Progenitor cell of endocrine pancreas (in vitro differentiated cells): Measurements from ENCODE around the gene TAX1BP1. TPM values are rescaled to one million over a fixed set of nuclear protein-coding genes. Genes with fewer than 3 reads are reported as not detected.

ENCODE experiments used
- DNase-seq: peaks from one replicate; pipeline ENCODE4 v3.0.0; 2021; ENCODE audit warnings: low spot score; ENCODE audit not compliant: unreplicated experiment
- H3K27ac Mint-ChIP-seq: 2 replicates; pipeline ENCODE4 v1.8.0; 2021; ENCODE audit warnings: mild to moderate bottlenecking, moderate library complexity, mixed read lengths
- H3K27me3 Mint-ChIP-seq: 2 replicates; pipeline ENCODE4 v1.8.0; 2021; ENCODE audit warnings: mixed read lengths
- H3K36me3 Mint-ChIP-seq: 2 replicates; pipeline ENCODE4 v1.8.0; 2022; ENCODE audit warnings: mixed read lengths; ENCODE audit not compliant: insufficient read depth
- H3K4me1 Mint-ChIP-seq: 2 replicates; pipeline ENCODE4 v1.8.0; 2021; ENCODE audit warnings: low read depth, mixed read lengths
- H3K4me3 Mint-ChIP-seq: 2 replicates; pipeline ENCODE4 v1.8.0; 2021; ENCODE audit warnings: low read depth, mild to moderate bottlenecking, moderate library complexity, mixed read lengths
- H3K9me3 Mint-ChIP-seq: 2 replicates; pipeline ENCODE4 v1.8.0; 2021; ENCODE audit warnings: low read depth, mixed read lengths
- total RNA-seq: library from RNA; stranded (reverse); gene quantifications from 2 replicates; pipeline ENCODE4 v1.2.1, GENCODE V29; 2021
- TF ChIP-seq, protein P1 (sequence below): fragments of 200-600 bp; sonication (generic); IDR thresholded peaks from one replicate; pipeline ENCODE4 v1.5.0; 2021; ENCODE audit warnings: antibody characterized with exemption, mild to moderate bottlenecking; ENCODE audit not compliant: unreplicated experiment

TAX1BP1 gene
- total RNA-seq, 1 donor from 2014 or later = 101 TPM

DNA sequence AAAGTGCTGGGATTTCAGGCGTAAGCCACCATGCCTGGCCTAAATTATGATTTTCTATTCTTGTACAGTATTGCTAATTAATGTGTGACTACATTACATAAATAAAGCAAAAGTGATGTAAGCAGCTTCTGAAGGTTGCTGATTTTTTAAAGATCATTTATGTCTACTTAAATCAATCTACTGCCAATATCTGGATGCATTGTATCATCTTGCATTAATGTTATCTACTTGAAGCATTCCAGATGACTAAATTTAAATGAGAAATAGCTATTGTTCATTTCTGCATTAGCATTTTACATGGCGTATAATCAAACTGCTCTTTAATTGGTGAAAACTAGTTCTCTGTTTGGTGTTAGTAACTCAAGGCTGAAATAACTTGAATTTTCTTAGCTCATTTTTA is 40.2 kb upstream of the TAX1BP1 start:
- TF ChIP-seq, protein P1, sequence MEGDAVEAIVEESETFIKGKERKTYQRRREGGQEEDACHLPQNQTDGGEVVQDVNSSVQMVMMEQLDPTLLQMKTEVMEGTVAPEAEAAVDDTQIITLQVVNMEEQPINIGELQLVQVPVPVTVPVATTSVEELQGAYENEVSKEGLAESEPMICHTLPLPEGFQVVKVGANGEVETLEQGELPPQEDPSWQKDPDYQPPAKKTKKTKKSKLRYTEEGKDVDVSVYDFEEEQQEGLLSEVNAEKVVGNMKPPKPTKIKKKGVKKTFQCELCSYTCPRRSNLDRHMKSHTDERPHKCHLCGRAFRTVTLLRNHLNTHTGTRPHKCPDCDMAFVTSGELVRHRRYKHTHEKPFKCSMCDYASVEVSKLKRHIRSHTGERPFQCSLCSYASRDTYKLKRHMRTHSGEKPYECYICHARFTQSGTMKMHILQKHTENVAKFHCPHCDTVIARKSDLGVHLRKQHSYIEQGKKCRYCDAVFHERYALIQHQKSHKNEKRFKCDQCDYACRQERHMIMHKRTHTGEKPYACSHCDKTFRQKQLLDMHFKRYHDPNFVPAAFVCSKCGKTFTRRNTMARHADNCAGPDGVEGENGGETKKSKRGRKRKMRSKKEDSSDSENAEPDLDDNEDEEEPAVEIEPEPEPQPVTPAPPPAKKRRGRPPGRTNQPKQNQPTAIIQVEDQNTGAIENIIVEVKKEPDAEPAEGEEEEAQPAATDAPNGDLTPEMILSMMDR = no peak
- Mint-ChIP-seq H3K4me3 (no peak overlapping the region), H3K27ac (no peak overlapping the region), H3K27me3 (peaks cover 6% of the 10 kb centered on the region), H3K9me3 (no peaks in the 10 kb centered on the region), H3K36me3 (no peaks in the 10 kb centered on the region), H3K4me1 (peaks cover 6% of the 10 kb centered on the region)
- no peak for DNase-seq

DNA sequence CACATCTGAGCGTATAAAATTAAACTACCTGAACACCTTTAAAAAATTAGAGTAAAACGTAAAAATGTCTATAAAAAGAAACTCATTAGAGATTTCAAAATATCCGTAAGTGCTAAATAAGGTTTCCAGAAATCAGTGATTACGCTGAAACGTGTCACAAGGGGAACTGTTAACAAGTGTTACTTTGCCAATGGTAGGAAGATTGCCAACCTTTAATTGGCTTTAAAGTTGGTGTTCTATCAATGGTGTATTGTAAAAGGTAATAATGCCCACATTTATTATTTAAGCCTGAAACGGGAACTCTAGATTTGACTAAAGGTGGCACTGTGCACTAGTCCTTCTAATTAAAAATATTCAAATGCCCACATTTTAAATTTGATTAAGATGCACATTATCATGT is 39.5 kb upstream of the TAX1BP1 start:
- peaks cover 4% of the 10 kb centered on the region for H3K4me1 Mint-ChIP-seq
- no peak overlapping the region for H3K4me3 Mint-ChIP-seq
- peaks cover 9% of the 10 kb centered on the region for H3K27me3 Mint-ChIP-seq
- H3K27ac Mint-ChIP-seq = no peak overlapping the region
- no peak for DNase-seq
- H3K36me3 Mint-ChIP-seq = no peaks in the 10 kb centered on the region
- no peaks in the 10 kb centered on the region for H3K9me3 Mint-ChIP-seq
- TF ChIP-seq, protein P1 = no peak

DNA sequence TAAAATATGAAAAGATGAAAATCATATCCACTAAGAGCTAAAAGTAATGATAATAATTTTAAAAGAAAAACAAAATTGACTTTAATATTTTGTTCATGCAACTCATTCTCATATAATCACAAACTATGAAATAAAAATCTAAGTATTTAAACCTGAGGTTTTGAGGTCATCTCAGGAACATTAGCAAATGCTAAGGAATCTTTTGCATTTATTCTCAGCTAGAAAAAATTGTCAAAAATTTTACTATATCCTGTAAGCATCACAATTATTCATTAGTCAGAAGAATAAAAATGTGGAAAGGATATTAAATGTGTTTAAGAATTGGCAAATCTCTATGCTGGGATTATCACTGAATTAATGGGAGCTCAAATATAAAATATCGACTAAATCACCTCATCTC is 36.8 kb upstream of the TAX1BP1 start:
- H3K4me1 Mint-ChIP-seq = peaks cover 4% of the 10 kb centered on the region
- peaks cover 8% of the 10 kb centered on the region for H3K27me3 Mint-ChIP-seq
- H3K36me3 Mint-ChIP-seq = no peaks in the 10 kb centered on the region
- no peak overlapping the region for H3K4me3 Mint-ChIP-seq
- TF ChIP-seq, protein P1 = no peak
- no peak overlapping the region for H3K27ac Mint-ChIP-seq
- DNase-seq = no peak
- no peaks in the 10 kb centered on the region for H3K9me3 Mint-ChIP-seq

DNA sequence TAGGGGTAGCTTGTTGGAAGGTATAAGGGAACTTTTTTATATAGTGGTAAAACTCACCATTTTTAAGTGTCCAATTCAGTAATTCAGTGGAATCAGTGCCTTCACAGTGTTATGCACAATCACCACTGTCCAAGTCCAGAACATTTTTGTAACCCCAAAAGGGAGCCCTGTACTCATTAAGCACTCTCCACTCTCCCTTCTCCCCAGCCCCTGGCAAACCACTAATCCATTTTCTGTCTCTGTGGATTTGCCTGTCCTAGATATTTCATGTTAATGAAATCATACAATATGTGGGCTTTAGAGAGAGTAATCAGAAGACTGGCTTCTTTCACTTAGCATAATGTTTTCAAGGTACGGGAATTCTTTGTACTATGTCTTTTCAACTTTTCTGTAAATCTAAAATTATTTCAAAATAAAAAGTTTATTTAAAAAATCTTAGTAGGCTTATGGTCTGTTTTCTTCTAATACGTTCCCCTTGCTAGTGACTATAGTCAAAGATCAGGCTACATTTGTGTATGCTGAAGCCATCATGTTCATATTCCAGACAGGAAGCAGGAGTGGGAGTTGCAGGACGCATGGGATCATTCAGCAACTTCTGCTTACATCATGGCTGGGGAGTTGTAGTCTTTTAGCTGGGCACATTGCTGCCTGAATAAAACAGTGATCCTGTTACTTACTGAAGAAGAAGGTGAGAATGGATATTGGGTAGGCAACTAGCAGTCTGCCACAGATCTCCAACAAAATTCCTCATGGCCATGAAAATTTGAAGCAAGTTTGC is 35.4 kb upstream of the TAX1BP1 start:
- no peak overlapping the region for H3K4me3 Mint-ChIP-seq
- TF ChIP-seq, protein P1 = no peak
- H3K27me3 Mint-ChIP-seq = peaks cover 8% of the 10 kb centered on the region
- peaks cover 3% of the 10 kb centered on the region for H3K9me3 Mint-ChIP-seq
- H3K4me1 Mint-ChIP-seq = peaks cover 4% of the 10 kb centered on the region
- no peak overlapping the region for H3K27ac Mint-ChIP-seq
- no peaks in the 10 kb centered on the region for H3K36me3 Mint-ChIP-seq
- DNase-seq = no peak

DNA sequence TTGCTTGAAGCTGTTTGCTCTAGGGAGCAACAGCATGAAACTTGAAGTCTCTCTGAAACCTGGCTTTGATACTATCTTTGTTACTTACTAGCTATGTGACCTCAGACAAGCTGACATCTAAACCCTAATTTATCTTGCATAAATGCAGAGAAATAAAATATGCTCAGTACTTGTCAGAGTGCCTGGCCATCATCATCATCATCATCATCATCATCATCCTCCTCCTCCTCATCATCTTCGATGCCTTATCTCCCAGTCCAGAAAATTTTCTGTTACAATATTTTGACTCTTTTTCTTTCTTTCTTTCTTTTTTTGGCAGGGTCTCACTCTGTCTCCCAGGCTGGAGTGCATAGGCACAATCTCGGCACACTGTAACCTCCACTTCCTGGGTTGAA is 34.8 kb upstream of the TAX1BP1 start:
- peaks cover 4% of the 10 kb centered on the region for H3K4me1 Mint-ChIP-seq
- TF ChIP-seq, protein P1 = no peak

More for the DNA sequence above, 34.8 kb upstream of the TAX1BP1 start:
- Mint-ChIP-seq H3K9me3 (peaks cover 3% of the 10 kb centered on the region), H3K36me3 (no peaks in the 10 kb centered on the region), H3K27ac (no peak overlapping the region), H3K4me3 (no peak overlapping the region), H3K27me3 (peaks cover 8% of the 10 kb centered on the region)
- DNase-seq = no peak
